ENCODE results near the gene EEF1E1. TPM values are rescaled to one million over a fixed set of nuclear protein-coding genes. Genes with fewer than 3 reads are reported as not detected.

The EEF1E1 gene
- total and polyA plus RNA-seq, 2 of the 8 experiments (the other 6 are each of a cell fraction or from before 2014, with no cell fraction given): 96.8 to 112 TPM

DNA sequence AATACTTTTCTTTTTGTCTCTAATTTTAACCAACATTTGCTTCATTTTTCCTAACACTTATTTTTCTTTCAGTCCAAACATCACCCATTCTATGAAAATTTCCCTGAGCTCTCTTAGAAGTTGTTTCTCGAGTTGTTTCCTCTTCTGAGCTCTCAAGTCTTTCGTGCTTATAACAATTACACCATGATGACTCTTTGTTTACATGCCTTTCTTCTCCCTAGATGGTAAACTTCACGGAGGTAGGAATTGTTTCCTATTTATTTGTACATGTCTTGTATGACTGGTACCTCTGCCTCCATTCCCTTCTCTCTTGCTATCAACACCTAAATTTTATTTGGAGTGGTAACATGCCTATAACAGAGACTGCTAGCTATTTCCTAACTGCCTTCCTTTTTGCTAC is 44.6 kb downstream of the EEF1E1 start:
- H2BK15ac ChIP-seq (ENCODE audit: low read length): no peak overlapping the region
- no peak overlapping the region for H3K27ac ChIP-seq (ENCODE audit: low read depth, low read length)
- H3K23ac ChIP-seq (ENCODE audit: insufficient read length): no peak overlapping the region
- H3K36me3 ChIP-seq (ENCODE audit: control insufficient read depth in 2 of 4, insufficient read depth in 4 of 4, low read length in 3 of 4): peaks cover 0 to 24% (median 8%) of the 10 kb centered on the region in 4 experiments; a peak in 6 of 8 replicates
- no peak overlapping the region for H2AFZ ChIP-seq (ENCODE audit: low read length)
- H4K8ac ChIP-seq (ENCODE audit: extremely low read depth, insufficient read depth, low read length): no peak overlapping the region
- H3K23me2 ChIP-seq (ENCODE audit: low read depth, low read length): no peaks in the 10 kb centered on the region
- no peaks in the 10 kb centered on the region for H3K9me3 ChIP-seq (ENCODE audit: insufficient read depth in 2 of 2, low read depth in 1 of 2, low read length in 1 of 2)
- no peak for TF ChIP-seq CHD2 (IDR thresholded peaks at IDR 0.05; ENCODE audit: low read length)
- no peak for TF ChIP-seq SP1 (IDR thresholded peaks at IDR 0.05; ENCODE audit: low read depth, low read length)
- TF ChIP-seq, protein P1, sequence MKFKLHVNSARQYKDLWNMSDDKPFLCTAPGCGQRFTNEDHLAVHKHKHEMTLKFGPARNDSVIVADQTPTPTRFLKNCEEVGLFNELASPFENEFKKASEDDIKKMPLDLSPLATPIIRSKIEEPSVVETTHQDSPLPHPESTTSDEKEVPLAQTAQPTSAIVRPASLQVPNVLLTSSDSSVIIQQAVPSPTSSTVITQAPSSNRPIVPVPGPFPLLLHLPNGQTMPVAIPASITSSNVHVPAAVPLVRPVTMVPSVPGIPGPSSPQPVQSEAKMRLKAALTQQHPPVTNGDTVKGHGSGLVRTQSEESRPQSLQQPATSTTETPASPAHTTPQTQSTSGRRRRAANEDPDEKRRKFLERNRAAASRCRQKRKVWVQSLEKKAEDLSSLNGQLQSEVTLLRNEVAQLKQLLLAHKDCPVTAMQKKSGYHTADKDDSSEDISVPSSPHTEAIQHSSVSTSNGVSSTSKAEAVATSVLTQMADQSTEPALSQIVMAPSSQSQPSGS (IDR thresholded peaks at IDR 0.05; ENCODE audit: low read length): no peak
- TF ChIP-seq CREB1 (IDR thresholded peaks at IDR 0.05): no peak
- TF ChIP-seq EP300 (IDR thresholded peaks at IDR 0.05; ENCODE audit: borderline replicate concordance in 1 of 2, low read depth in 2 of 2, low read length in 2 of 2): no peak
- TF ChIP-seq PHF8 (conservative IDR thresholded peaks at IDR 0.05; ENCODE audit: low read depth, low read length): no peak
- no peak overlapping the region for H3K9ac ChIP-seq (replicated peaks in 1 of 4; ENCODE audit: extremely low read depth in 1 of 4, low read depth in 3 of 4, low read length in 3 of 4)
- no peak overlapping the region for H4K91ac ChIP-seq (replicated peaks; ENCODE audit: insufficient read length, low read length)
- H2BK20ac ChIP-seq (ENCODE audit: low read length): no peak overlapping the region
- H3K79me2 ChIP-seq (ENCODE audit: control insufficient read depth in 1 of 2, insufficient read depth in 2 of 2, low read length in 2 of 2): no peaks in the 10 kb centered on the region
- no peak for FAIRE-seq
- no peak overlapping the region for H3K18ac ChIP-seq (ENCODE audit: extremely low read depth, low read length)
- H3K79me1 ChIP-seq (ENCODE audit: low read depth, low read length): no peaks in the 10 kb centered on the region; the same call in 1 of the 2 replicates
- no peak for DNase-seq (ENCODE audit: low read depth in 1 of 2, low spot score in 2 of 2)
- H3K27me3 ChIP-seq (replicated peaks in 1 of 4; ENCODE audit: control insufficient read depth in 3 of 4, extremely low read depth in 1 of 4, insufficient read depth in 3 of 4, low read length in 3 of 4): no peaks in the 10 kb centered on the region
- no peak overlapping the region for H3K14ac ChIP-seq (ENCODE audit: insufficient read length)
- no peak overlapping the region for H2BK12ac ChIP-seq (ENCODE audit: low read depth, low read length)
- CTCF ChIA-PET (ENCODE audit: partially characterized antibody): interaction anchor here (0.7 to 1.0 kb wide), 3 partner anchors 57 to 1264 kb away, joined by 3 to 4 read pairs (median 4); no protein-coding TSS in a partner anchor
- 91% methylated on average over 3 of the region's 3 CpGs; no CpG with 5 or more reads in 1 of the 2 experiments for WGBS, 2 experiments (ENCODE audit: extremely low coverage in 1 of 2, insufficient coverage in 1 of 2, insufficient read length in 1 of 2, insufficient replicate concordance in 2 of 2, low coverage in 1 of 2, low lambda C conversion rate in 2 of 2, missing lambda C conversion rate in 1 of 2)
- no peak overlapping the region for H3K4ac ChIP-seq (replicated peaks; ENCODE audit: insufficient read length, low read depth, low read length)
- H3K56ac ChIP-seq (replicated peaks; ENCODE audit: insufficient read length, low read depth, low read length): no peak overlapping the region
- no peak overlapping the region for H2BK120ac ChIP-seq (replicated peaks; ENCODE audit: low read depth, low read length)
- no peak overlapping the region for H3K4me3 ChIP-seq (ENCODE audit: extremely low read depth in 1 of 4, insufficient read depth in 2 of 4, low read depth in 3 of 4, low read length in 4 of 4)
- POLR2A ChIA-PET (ENCODE audit: partially characterized antibody): no interaction called here
- no peak overlapping the region for H2AK5ac ChIP-seq (ENCODE audit: low read depth, low read length)
- no peaks in the 10 kb centered on the region for H3K4me1 ChIP-seq (replicated peaks in 1 of 4; ENCODE audit: control insufficient read depth in 3 of 4, insufficient read depth in 4 of 4, low read length in 3 of 4)
- no peak overlapping the region for H2BK5ac ChIP-seq (ENCODE audit: low read depth, low read length)
- no peak overlapping the region for H3K4me2 ChIP-seq (ENCODE audit: insufficient read depth in 1 of 2, low read depth in 2 of 2, low read length in 2 of 2)
- no peaks in the 10 kb centered on the region for H4K20me1 ChIP-seq (replicated peaks in 1 of 2; ENCODE audit: control insufficient read depth in 1 of 2, insufficient read depth in 2 of 2, low read length in 2 of 2)
- H4K5ac ChIP-seq (ENCODE audit: insufficient read length, low read depth, low read length): no peak overlapping the region
